SK-N-SH (cell line): ENCODE measurements around the gene SENP5. TPM values are rescaled to one million over a fixed set of nuclear protein-coding genes. Genes with fewer than 3 reads are reported as not detected.

Source experiments
- CTCF ChIA-PET: fragments of 300-600, 350-600 bp; formaldehyde crosslinking; extraction: SDS; loops from one replicate; lab custom pipeline; 2021; lab: Yijun Ruan, JAX
- POLR2A ChIA-PET: fragments of 350-600 bp; sonication (Branson Sonifier 250); formaldehyde crosslinking; extraction: SDS; loops from one replicate; lab custom pipeline; 2020; ENCODE audit warnings: antibody characterized with exemption, inconsistent platforms; lab: Yijun Ruan, JAX
- DNase-seq: peaks from one replicate; pipeline ENCODE4 v3.0.0; 2012
- H2AFZ ChIP-seq: fragments of 200-600 bp; sonication (generic); 2 replicates; pipeline ENCODE4 v1.8.1; 2016; ENCODE audit warnings: antibody characterized with exemption, mild to moderate bottlenecking, low read depth
- H3F3A ChIP-seq: fragments of 200-600 bp; sonication (generic); replicated peaks from 2 replicates; pipeline ENCODE3; 2016; ENCODE audit warnings: antibody characterized with exemption, mild to moderate bottlenecking; ENCODE audit not compliant: insufficient read depth
- H3K27ac ChIP-seq, 2 experiments: fragments of 200-500 bp in 1 of 2; fragments of 200-600 bp in 1 of 2; sonication (Bioruptor generic) in 1 of 2; sonication (generic), shearing (Covaris generic) in 1 of 2; 2 replicates each; pipeline versions ENCODE4 v1.5.1 to v1.6.1; 2014 to 2016; ENCODE audit warnings: low read depth in 2 of 2, inconsistent platforms in 1 of 2, low read length in 1 of 2, mild to moderate bottlenecking in 1 of 2, mixed read lengths in 1 of 2
- H3K27me3 ChIP-seq: fragments of 200-600 bp; sonication (generic), shearing (Covaris generic); 2 replicates; pipeline ENCODE4 v1.6.1; 2016; ENCODE audit warnings: mixed run types; ENCODE audit not compliant: insufficient read depth
- H3K36me3 ChIP-seq, 2 experiments: fragments of 200-500 bp in 1 of 2; fragments of 200-600 bp in 1 of 2; sonication (Bioruptor generic) in 1 of 2; sonication (generic) in 1 of 2; replicated peaks in 1 of 2; 2 replicates each; pipeline versions ENCODE3 to v1.5.1; 2014 to 2016; ENCODE audit warnings: low read length in 1 of 2, mild to moderate bottlenecking in 1 of 2; ENCODE audit not compliant: insufficient read depth in 2 of 2, control insufficient read depth in 1 of 2
- H3K4me1 ChIP-seq, 2 experiments: fragments of 200-500 bp in 1 of 2; fragments of 200-600 bp in 1 of 2; sonication (Bioruptor generic) in 1 of 2; sonication (generic), shearing (Covaris generic) in 1 of 2; 2 replicates each; pipeline versions ENCODE4 v1.5.1 to v1.6.1; 2014 to 2016; ENCODE audit warnings: low read depth in 1 of 2, low read length in 1 of 2, mixed run types in 1 of 2; ENCODE audit not compliant: insufficient read depth in 2 of 2, control insufficient read depth in 1 of 2
- H3K4me2 ChIP-seq: fragments of 200-600 bp; sonication (generic), shearing (Covaris generic); 2 replicates; pipeline ENCODE4 v1.6.1; 2017; ENCODE audit warnings: mixed run types
- H3K4me3 ChIP-seq, 2 experiments: fragments of 200-500 bp in 1 of 2; fragments of 200-600 bp in 1 of 2; sonication (Bioruptor generic) in 1 of 2; sonication (generic), shearing (Covaris generic) in 1 of 2; 2 replicates each; pipeline versions ENCODE4 v1.5.1 to v1.8.1; 2014 to 2016; ENCODE audit warnings: low read depth in 2 of 2, inconsistent platforms in 1 of 2, low read length in 1 of 2, mild to moderate bottlenecking in 1 of 2, mixed read lengths in 1 of 2, moderate library complexity in 1 of 2
- H3K79me2 ChIP-seq: fragments of 200-600 bp; sonication (generic); 2 replicates; pipeline ENCODE4 v1.8.1; 2017; ENCODE audit warnings: mild to moderate bottlenecking; ENCODE audit not compliant: insufficient read depth
- H3K9ac ChIP-seq: fragments of 200-600 bp; sonication (generic); 2 replicates; pipeline ENCODE4 v1.6.1; 2017; ENCODE audit warnings: mixed run types
- H3K9me2 ChIP-seq: fragments of 200-600 bp; sonication (generic); 2 replicates; pipeline ENCODE4 v1.6.1; 2017; ENCODE audit warnings: mixed run types
- H3K9me3 ChIP-seq: fragments of 200-600 bp; sonication (generic); 2 replicates; pipeline ENCODE4 v1.6.1; 2017; ENCODE audit warnings: mixed run types, mild to moderate bottlenecking, moderate library complexity
- H4K20me1 ChIP-seq: fragments of 200-600 bp; sonication (generic); 2 replicates; pipeline ENCODE4 v1.6.1; 2017; ENCODE audit warnings: mild to moderate bottlenecking, mixed run types; ENCODE audit not compliant: insufficient read depth
- ELF1 ChIP-seq: IDR thresholded peaks from 2 replicates; pipeline ENCODE4 v1.4.0; 2012
- EP300 ChIP-seq, 2 experiments: IDR thresholded peaks; 2 replicates each; pipeline versions ENCODE4 v1.4.0 to v1.6.1; 2012; ENCODE audit warnings: borderline replicate concordance in 1 of 2, low read depth in 1 of 2, low read length in 1 of 2
- EZH2phosphoT487 ChIP-seq: fragments of 200-600 bp; sonication (generic); IDR thresholded peaks from 2 replicates; pipeline ENCODE4 v1.6.1; 2017; ENCODE audit warnings: low read depth, mixed run types, mild to moderate bottlenecking, antibody characterized with exemption, moderate library complexity, borderline replicate concordance
- FOSL2 ChIP-seq: IDR thresholded peaks from 2 replicates; pipeline ENCODE4 v1.4.0; 2012; ENCODE audit warnings: low read depth, mild to moderate bottlenecking, moderate library complexity, borderline replicate concordance
- FOXM1 ChIP-seq: IDR thresholded peaks from 2 replicates; pipeline ENCODE4 v1.4.0; 2012; ENCODE audit warnings: low read depth, mild to moderate bottlenecking
- GABPA ChIP-seq: IDR thresholded peaks from 2 replicates; pipeline ENCODE4 v1.4.0; 2012; ENCODE audit warnings: low read depth, mild to moderate bottlenecking
- MEF2A ChIP-seq: IDR thresholded peaks from 2 replicates; pipeline ENCODE4 v1.4.0; 2012; ENCODE audit warnings: low read depth, borderline replicate concordance
- NFIC ChIP-seq: IDR thresholded peaks from 2 replicates; pipeline ENCODE4 v1.4.0; 2012; ENCODE audit warnings: borderline replicate concordance
- NRF1 ChIP-seq: IDR thresholded peaks from 2 replicates; pipeline ENCODE4 v1.6.1; 2012; ENCODE audit warnings: low read depth, mild to moderate bottlenecking, low read length
- RAD21 ChIP-seq: IDR thresholded peaks from 2 replicates; pipeline ENCODE4 v1.6.1; 2012; ENCODE audit warnings: mild to moderate bottlenecking, low read length
- RCOR1 ChIP-seq: fragments of 150-350 bp; IDR thresholded peaks from 2 replicates; pipeline ENCODE4 v1.6.1; 2017; ENCODE audit warnings: antibody characterized with exemption, low read length
- RFX5 ChIP-seq: IDR thresholded peaks from 2 replicates; pipeline ENCODE4 v1.6.1; 2012; ENCODE audit warnings: mild to moderate bottlenecking, improper control_type of control experiment, low read length
- SIN3A ChIP-seq: IDR thresholded peaks from 2 replicates; pipeline ENCODE4 v1.6.1; 2012; ENCODE audit warnings: low read depth, mild to moderate bottlenecking, low read length, moderate library complexity, borderline replicate concordance
- SMC3 ChIP-seq: IDR thresholded peaks from 2 replicates; pipeline ENCODE4 v1.6.1; 2012; ENCODE audit warnings: low read depth, low read length, improper control_type of control experiment
- TAF1 ChIP-seq: IDR thresholded peaks from 2 replicates; pipeline ENCODE4 v1.6.1; 2012; ENCODE audit warnings: low read depth, mild to moderate bottlenecking, low read length, moderate library complexity, borderline replicate concordance
- TEAD4 ChIP-seq: IDR thresholded peaks from 2 replicates; pipeline ENCODE4 v1.4.0; 2012; ENCODE audit warnings: mild to moderate bottlenecking, borderline replicate concordance; ENCODE audit not compliant: insufficient read depth
- USF2 ChIP-seq: fragments of 150-350 bp; IDR thresholded peaks from 2 replicates; pipeline ENCODE4 v1.6.1; 2017; ENCODE audit warnings: antibody characterized with exemption, low read length, low read depth, borderline replicate concordance
- WGBS: methylation state at CpG from one replicate; pipeline ENCODE4 v1.1.6; 2017; ENCODE audit warnings: low lambda C conversion rate; 5-methylcytosine and 5-hydroxymethylcytosine counted together
- polyA plus RNA-seq, 3 experiments: library from polyadenylated mRNA; depleted of rRNA; stranded (reverse); fragments of >200 nt; gene quantifications; 2 replicates each; pipeline ENCODE4 v1.2.3, GENCODE V29; 2012
- TF ChIP-seq, protein P1 (sequence below): fragments of 200-600 bp; sonication (generic); IDR thresholded peaks from 2 replicates; pipeline ENCODE4 v1.6.1; 2017; ENCODE audit warnings: antibody characterized with exemption, mild to moderate bottlenecking, moderate library complexity
- TF ChIP-seq, protein P2 (sequence below): IDR thresholded peaks from 2 replicates; pipeline ENCODE4 v1.4.0; 2012; ENCODE audit warnings: low read depth, borderline replicate concordance

Gene SENP5
- polyA plus RNA-seq, 1 of the 3 experiments (the other 2 are of a cell fraction): 7.5 TPM

- no peak for TF ChIP-seq RCOR1
- no peak for TF ChIP-seq FOSL2
Observed at GRCh38 chr3:196896229-196896628, 28.5 kb downstream of the SENP5 start (continued).

DNA sequence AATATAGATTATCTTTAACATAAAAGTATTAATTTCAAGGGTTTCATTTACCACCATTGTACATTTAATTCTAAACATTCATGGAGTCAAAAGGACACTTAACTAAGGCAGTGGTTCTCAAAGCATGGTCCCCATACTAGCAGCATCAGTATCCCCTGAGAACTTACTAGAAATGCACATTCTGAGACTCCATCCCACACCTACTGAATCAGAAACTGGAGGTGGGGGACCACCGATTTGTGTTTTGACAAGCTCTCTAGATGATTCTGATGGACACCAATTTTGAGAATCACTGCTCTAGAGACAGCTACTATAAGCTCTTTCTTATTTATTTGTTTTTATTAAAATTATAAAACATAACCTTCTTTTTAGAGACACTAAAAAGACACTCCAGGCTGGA lies 34.0 kb downstream of the SENP5 start:
- CTCF ChIA-PET: no interaction called here
- peaks cover 44 to 71% of the 10 kb centered on the region in 2 experiments for H3K36me3 ChIP-seq

More for the DNA sequence above, 34.0 kb downstream of the SENP5 start:
- H3K9me3 ChIP-seq: no peaks in the 10 kb centered on the region
- WGBS: 89% methylated on average over 1 of the region's 1 CpG
- no peak overlapping the region for H3K4me2 ChIP-seq
- H3K79me2 ChIP-seq: peaks cover 31% of the 10 kb centered on the region
- H3F3A ChIP-seq: no peaks in the 10 kb centered on the region
- TF ChIP-seq SIN3A (no peak), SMC3 (no peak), EP300 (IDR thresholded peaks at IDR 0.05; ENCODE audit: borderline replicate concordance in 1 of 2, low read depth in 1 of 2, low read length in 1 of 2) (no peak), NFIC (no peak), TAF1 (no peak), MEF2A (no peak), FOXM1 (no peak), NRF1 (no peak), RCOR1 (no peak), USF2 (no peak), RAD21 (no peak), ELF1 (no peak), RFX5 (no peak), GABPA (no peak), TEAD4 (no peak), EZH2phosphoT487 (no peak)
- TF ChIP-seq, protein P1, sequence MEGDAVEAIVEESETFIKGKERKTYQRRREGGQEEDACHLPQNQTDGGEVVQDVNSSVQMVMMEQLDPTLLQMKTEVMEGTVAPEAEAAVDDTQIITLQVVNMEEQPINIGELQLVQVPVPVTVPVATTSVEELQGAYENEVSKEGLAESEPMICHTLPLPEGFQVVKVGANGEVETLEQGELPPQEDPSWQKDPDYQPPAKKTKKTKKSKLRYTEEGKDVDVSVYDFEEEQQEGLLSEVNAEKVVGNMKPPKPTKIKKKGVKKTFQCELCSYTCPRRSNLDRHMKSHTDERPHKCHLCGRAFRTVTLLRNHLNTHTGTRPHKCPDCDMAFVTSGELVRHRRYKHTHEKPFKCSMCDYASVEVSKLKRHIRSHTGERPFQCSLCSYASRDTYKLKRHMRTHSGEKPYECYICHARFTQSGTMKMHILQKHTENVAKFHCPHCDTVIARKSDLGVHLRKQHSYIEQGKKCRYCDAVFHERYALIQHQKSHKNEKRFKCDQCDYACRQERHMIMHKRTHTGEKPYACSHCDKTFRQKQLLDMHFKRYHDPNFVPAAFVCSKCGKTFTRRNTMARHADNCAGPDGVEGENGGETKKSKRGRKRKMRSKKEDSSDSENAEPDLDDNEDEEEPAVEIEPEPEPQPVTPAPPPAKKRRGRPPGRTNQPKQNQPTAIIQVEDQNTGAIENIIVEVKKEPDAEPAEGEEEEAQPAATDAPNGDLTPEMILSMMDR: no peak
- TF ChIP-seq, protein P2, sequence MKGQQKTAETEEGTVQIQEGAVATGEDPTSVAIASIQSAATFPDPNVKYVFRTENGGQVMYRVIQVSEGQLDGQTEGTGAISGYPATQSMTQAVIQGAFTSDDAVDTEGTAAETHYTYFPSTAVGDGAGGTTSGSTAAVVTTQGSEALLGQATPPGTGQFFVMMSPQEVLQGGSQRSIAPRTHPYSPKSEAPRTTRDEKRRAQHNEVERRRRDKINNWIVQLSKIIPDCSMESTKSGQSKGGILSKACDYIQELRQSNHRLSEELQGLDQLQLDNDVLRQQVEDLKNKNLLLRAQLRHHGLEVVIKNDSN: no peak
- no peaks in the 10 kb centered on the region for H4K20me1 ChIP-seq
- no peak overlapping the region for H3K27ac ChIP-seq
- no peak overlapping the region for H3K4me3 ChIP-seq
- no peak for DNase-seq
- H2AFZ ChIP-seq: no peak overlapping the region
- H3K9ac ChIP-seq: no peak overlapping the region
- POLR2A ChIA-PET: interaction anchor here (0.8 kb wide), 1 partner anchor 34 kb away, joined by 3 read pairs; the partner anchor contains the start of gene SENP5
- no peaks in the 10 kb centered on the region for H3K9me2 ChIP-seq
- no peaks in the 10 kb centered on the region for H3K27me3 ChIP-seq
- no peaks in the 10 kb centered on the region for H3K4me1 ChIP-seq
